Spleen (tissue), 11 donors: Measurements from ENCODE around the gene CPNE2. TPM values are rescaled to one million over a fixed set of nuclear protein-coding genes. Genes with fewer than 3 reads are reported as not detected.

Source experiments
- DNase-seq: peaks from one replicate; pipeline ENCODE4 v3.0.0-alpha.2; 2020
- H3K27ac ChIP-seq, 8 donors: fragments of 200-600 bp; sonication (generic) in 7 of 8; 1 replicate in 4 of 8; 2 replicates in 4 of 8; pipeline versions ENCODE4 v1.5.0 to v1.8.0; 2016 to 2021; ENCODE audit warnings: inconsistent platforms in 4 of 8, mild to moderate bottlenecking in 4 of 8, moderate library complexity in 1 of 8
- H3K27me3 ChIP-seq, 7 donors: fragments of 200-600 bp; sonication (generic) in 6 of 7; replicated peaks in 1 of 7; 1 replicate in 4 of 7; 2 replicates in 3 of 7; pipeline versions ENCODE4 v1.5.0 to v1.8.0; 2016 to 2021; ENCODE audit warnings: inconsistent platforms in 3 of 7, mild to moderate bottlenecking in 1 of 7
- H3K36me3 ChIP-seq, 6 donors: fragments of 200-600 bp; sonication (generic) in 5 of 6; 1 replicate in 4 of 6; 2 replicates in 2 of 6; pipeline versions ENCODE4 v1.5.0 to v1.8.0; 2016 to 2021; ENCODE audit warnings: inconsistent platforms in 2 of 6
- H3K4me1 ChIP-seq, 6 donors: fragments of 200-600 bp; sonication (generic) in 5 of 6; 1 replicate in 3 of 6; 2 replicates in 3 of 6; pipeline versions ENCODE4 v1.5.0 to v1.8.0; 2016 to 2021; ENCODE audit warnings: inconsistent platforms in 3 of 6
- H3K4me3 ChIP-seq, 8 donors: fragments of 200-600 bp; sonication (generic) in 7 of 8; 1 replicate in 4 of 8; 2 replicates in 4 of 8; pipeline versions ENCODE4 v1.5.0 to v1.8.0; 2016 to 2021; ENCODE audit warnings: inconsistent platforms in 4 of 8, mild to moderate bottlenecking in 4 of 8, moderate library complexity in 2 of 8
- H3K9me3 ChIP-seq, 8 donors: fragments of 200-600 bp; sonication (generic) in 7 of 8; 1 replicate in 4 of 8; 2 replicates in 4 of 8; pipeline versions ENCODE4 v1.5.0 to v1.8.0; 2016 to 2021; ENCODE audit warnings: inconsistent platforms in 4 of 8
- CTCF ChIP-seq, 11 experiments: fragments of 200-600 bp in 7 of 11; fragments of 450-650 bp in 4 of 11; sonication (generic) in 4 of 11; IDR thresholded peaks in 8 of 11; conservative IDR thresholded peaks in 3 of 11; 1 replicate in 7 of 11; 2 replicates in 4 of 11; pipeline versions ENCODE4 v1.4.0 to v1.8.0; 2016 to 2021; ENCODE audit warnings: antibody characterized with exemption in 11 of 11, inconsistent platforms in 4 of 11, mild to moderate bottlenecking in 1 of 11
- POLR2A ChIP-seq, 3 donors: fragments of 450-650 bp; IDR thresholded peaks; one replicate each; pipeline ENCODE4 v1.5.1; 2017; ENCODE audit warnings: antibody characterized with exemption in 3 of 3, mild to moderate bottlenecking in 1 of 3
- POLR2AphosphoS5 ChIP-seq, 3 donors: sonication (generic); formaldehyde crosslinking; IDR thresholded peaks; one replicate each; pipeline ENCODE4 v1.5.1; 2017; ENCODE audit warnings: antibody characterized with exemption in 3 of 3
- WGBS, 5 donors: extraction: QIAGEN DNeasy Blood & Tissue Kit in 3 of 5; methylation state at CpG; one replicate each; pipeline versions ENCODE4 v1.1.5 to v1.1.7; 2013 to 2018; 5-methylcytosine and 5-hydroxymethylcytosine counted together
- intact Hi-C: fragments of 100-400 bp; cut with DNase I; formaldehyde crosslinking; loops from one replicate; pipeline ENCODE4 v1.15.0; 2023; ENCODE audit warnings: low total_unique reads
- polyA plus RNA-seq, 3 donors: library from polyadenylated mRNA; stranded (reverse); fragments of 200-250 nt; gene quantifications; one replicate each; pipeline ENCODE4 v1.2.1, GENCODE V29; 2013
- total RNA-seq, 7 donors: library from RNA; depleted of rRNA in 3 of 7; stranded (reverse); fragments of >200 nt in 3 of 7; fragmentation: NEBNext Ultra II Directional in 4 of 7; extraction: Animal tissue kit (Norgen Biotek cat#: 25700) in 4 of 7; gene quantifications; one replicate each; pipeline versions ENCODE4 v1.1.0 to v1.2.1, GENCODE V29; 2016 to 2021
- donor health status: healthy with polysubstance abuse.
- donor health status: DM: no; HTN: no; CAD: no; lungs with moderate emphysema.
- donor health status: DM: no; HTN: no; CAD: no.
- donor health status: Bipolar disorder and iron deficiency.
- donor health status: healthy.
- donor health status: DM: no; HTN: no; CAD: no.
- donor health status: DM: yes; HTN: yes; CAD: no.

CPNE2 gene
- total and polyA plus RNA-seq, 10 donors, result 13.3 to 46.5 (median 31.8) TPM

- no peak for TF ChIP-seq POLR2AphosphoS5 (IDR thresholded peaks at IDR 0.05)
- TF ChIP-seq POLR2A (IDR thresholded peaks at IDR 0.05), result no peak
- no peak for TF ChIP-seq CTCF (IDR thresholded peaks at IDR 0.05 in 8 of 11, conservative IDR thresholded peaks at IDR 0.05 in 3 of 11)
- DNase-seq, result no peak
- Histone ChIP-seq H3K27ac (peak overlapping the region in 3 of 8 donors; percentile 12 to 72 (median 16)), H3K4me3 (no peak overlapping the region), H3K9me3 (no peaks in the 10 kb centered on the region), H3K36me3 (peaks cover 4 to 96% (median 66%) of the 10 kb centered on the region in 6 donors), H3K4me1 (peaks cover 0 to 25% (median 2%) of the 10 kb centered on the region in 6 donors), H3K27me3 (no peaks in the 10 kb centered on the region)
- intact Hi-C loops, result no loop called here
- 79 to 94% (median 87%) methylated on average over 3 of the region's 3 CpGs for WGBS, 5 donors
Measured at GRCh38 chr16:57071831-57072582, 20.4 kb upstream of the CPNE2 start.

GRCh38 chr16:57072616-57073275 lies 19.6 kb upstream of the CPNE2 start:
- WGBS, 5 donors, result 69 to 81% (median 74%) methylated on average over 8 of the region's 8 CpGs
- TF ChIP-seq POLR2AphosphoS5 (IDR thresholded peaks at IDR 0.05) (no peak), CTCF (IDR thresholded peaks at IDR 0.05 in 8 of 11, conservative IDR thresholded peaks at IDR 0.05 in 3 of 11) (no peak)

GRCh38 chr16:57077714-57078113 lies 14.7 kb upstream of the CPNE2 start:
- DNase-seq, result no peak
- Histone ChIP-seq H3K27ac (no peak overlapping the region), H3K9me3 (no peaks in the 10 kb centered on the region), H3K36me3 (peaks cover 0 to 100% (median 95%) of the 10 kb centered on the region in 6 donors), H3K27me3 (no peaks in the 10 kb centered on the region), H3K4me1 (peaks cover 0 to 14% (median 2%) of the 10 kb centered on the region in 6 donors), H3K4me3 (no peak overlapping the region)
- 83 to 93% (median 91%) methylated on average over 3 to 7 of the region's 7 CpGs for WGBS, 5 donors
- intact Hi-C loops, result no loop called here
- TF ChIP-seq CTCF (IDR thresholded peaks at IDR 0.05 in 8 of 11, conservative IDR thresholded peaks at IDR 0.05 in 3 of 11), result no peak
- peak in 1 of 3 donors; percentile 52 for TF ChIP-seq POLR2AphosphoS5 (IDR thresholded peaks at IDR 0.05)

More at GRCh38 chr16:57072616-57073275, 19.6 kb upstream of the CPNE2 start:
- Histone ChIP-seq H3K27ac (no peak overlapping the region), H3K4me3 (no peak overlapping the region), H3K36me3 (peaks cover 4 to 96% (median 66%) of the 10 kb centered on the region in 6 donors), H3K4me1 (peaks cover 0 to 18% (median 0%) of the 10 kb centered on the region in 6 donors), H3K9me3 (no peaks in the 10 kb centered on the region), H3K27me3 (no peaks in the 10 kb centered on the region)
- no peak for DNase-seq
- intact Hi-C loops, result no loop called here

GRCh38 chr16:57081744-57082143 lies 10.6 kb upstream of the CPNE2 start:
- H3K27me3 ChIP-seq, result no peaks in the 10 kb centered on the region
- no peak overlapping the region for H3K4me3 ChIP-seq
- TF ChIP-seq CTCF (IDR thresholded peaks at IDR 0.05 in 8 of 11, conservative IDR thresholded peaks at IDR 0.05 in 3 of 11), result no peak
- no peak for TF ChIP-seq POLR2A (IDR thresholded peaks at IDR 0.05)
- peaks cover 0 to 31% (median 20%) of the 10 kb centered on the region in 6 donors for H3K4me1 ChIP-seq
- peak overlapping the region in 1 of 8 donors; percentile 30 for H3K27ac ChIP-seq
- no peaks in the 10 kb centered on the region for H3K9me3 ChIP-seq
- H3K36me3 ChIP-seq, result peaks cover 0 to 72% (median 67%) of the 10 kb centered on the region in 6 donors
- no peak for DNase-seq
- intact Hi-C loops, result loop anchor here (10.0 kb wide), 2 partner anchors 83 to 333 kb away; no protein-coding TSS in a partner anchor
